Measurements from ENCODE around the gene MRPL44.
A peak's percentile ranks its signal among the peaks of the same experiment; 100 is the strongest.

MRPL44 gene

GRCh38 chr2:223957092-223957851 lies at the start of gene MRPL44:
MRPL44 (plus strand) TSS chr2:223957463; CDS start chr2:223957473, 10 bp downstream.
- peak; percentile 89 for DNase-seq (ENCODE audit: low read depth)

GRCh38 chr2:223908304-223908998 lies 48.8 kb upstream of the MRPL44 start:
- no peak for DNase-seq (ENCODE audit: low read depth)

GRCh38 chr2:223909001-223909741 lies 48.1 kb upstream of the MRPL44 start:
- DNase-seq (ENCODE audit: low read depth), result no peak

- DNase-seq (ENCODE audit: low read depth), result no peak
Observed at GRCh38 chr2:223914324-223914723, 42.9 kb upstream of the MRPL44 start.

- DNase-seq (ENCODE audit: low read depth), result no peak
Observed at GRCh38 chr2:223915071-223915470, 42.2 kb upstream of the MRPL44 start.

GRCh38 chr2:223916181-223916920 lies 40.9 kb upstream of the MRPL44 start:
- DNase-seq (ENCODE audit: low read depth), result no peak

- no peak for DNase-seq (ENCODE audit: low read depth)
Observed at GRCh38 chr2:223918671-223919134, 38.6 kb upstream of the MRPL44 start.

GRCh38 chr2:223920109-223920508 lies 37.2 kb upstream of the MRPL44 start:
- no peak for DNase-seq (ENCODE audit: low read depth)

GRCh38 chr2:223921204-223921603 lies 36.1 kb upstream of the MRPL44 start:
- DNase-seq (ENCODE audit: low read depth), result no peak

- DNase-seq (ENCODE audit: low read depth), result no peak
Observed at GRCh38 chr2:223922308-223922707, 35.0 kb upstream of the MRPL44 start.

GRCh38 chr2:223923976-223924375 lies 33.3 kb upstream of the MRPL44 start:
- DNase-seq (ENCODE audit: low read depth), result no peak

GRCh38 chr2:223925106-223925505 lies 32.2 kb upstream of the MRPL44 start:
- no peak for DNase-seq (ENCODE audit: low read depth)

GRCh38 chr2:223928113-223929006 lies 28.9 kb upstream of the MRPL44 start:
- no peak for DNase-seq (ENCODE audit: low read depth)

GRCh38 chr2:223929571-223930102 lies 27.6 kb upstream of the MRPL44 start:
- DNase-seq (ENCODE audit: low read depth), result peak; percentile 25

- DNase-seq (ENCODE audit: low read depth), result no peak
Observed at GRCh38 chr2:223930103-223930976, 26.9 kb upstream of the MRPL44 start.

- DNase-seq (ENCODE audit: low read depth), result no peak
Observed at GRCh38 chr2:223932816-223933800, 24.2 kb upstream of the MRPL44 start.

GRCh38 chr2:223934870-223935269 lies 22.4 kb upstream of the MRPL44 start:
- DNase-seq (ENCODE audit: low read depth), result no peak

GRCh38 chr2:223935459-223936125 lies 21.7 kb upstream of the MRPL44 start:
- DNase-seq (ENCODE audit: low read depth), result no peak
